NCI-H2227 (cell line): ENCODE measurements around the gene CREBBP.

Experiments
- DNase-seq: peaks from one replicate; lab custom pipeline; 2025; ENCODE audit not compliant: unreplicated experiment; lab: John Stamatoyannopoulos, UW

CREBBP gene

DNA sequence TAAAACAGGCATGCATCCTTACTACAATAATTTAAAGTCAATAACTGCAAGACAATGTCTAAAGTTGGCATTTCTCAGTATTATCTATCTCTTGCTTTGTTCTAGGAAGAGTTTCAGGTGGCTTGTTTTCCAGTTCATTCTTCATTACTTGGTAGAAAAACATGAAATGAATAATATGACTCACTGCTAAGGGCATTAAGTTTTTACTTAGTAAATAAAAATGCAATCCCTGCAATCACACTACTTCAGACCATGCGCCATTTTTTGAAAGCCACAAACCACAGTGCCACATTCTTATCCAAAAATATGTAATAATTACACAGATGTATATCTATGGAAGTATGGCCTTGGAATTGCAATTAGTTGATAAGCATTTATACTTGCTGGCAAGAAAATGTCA, 55.4 kb downstream of the CREBBP start:
- no peak for DNase-seq

DNA sequence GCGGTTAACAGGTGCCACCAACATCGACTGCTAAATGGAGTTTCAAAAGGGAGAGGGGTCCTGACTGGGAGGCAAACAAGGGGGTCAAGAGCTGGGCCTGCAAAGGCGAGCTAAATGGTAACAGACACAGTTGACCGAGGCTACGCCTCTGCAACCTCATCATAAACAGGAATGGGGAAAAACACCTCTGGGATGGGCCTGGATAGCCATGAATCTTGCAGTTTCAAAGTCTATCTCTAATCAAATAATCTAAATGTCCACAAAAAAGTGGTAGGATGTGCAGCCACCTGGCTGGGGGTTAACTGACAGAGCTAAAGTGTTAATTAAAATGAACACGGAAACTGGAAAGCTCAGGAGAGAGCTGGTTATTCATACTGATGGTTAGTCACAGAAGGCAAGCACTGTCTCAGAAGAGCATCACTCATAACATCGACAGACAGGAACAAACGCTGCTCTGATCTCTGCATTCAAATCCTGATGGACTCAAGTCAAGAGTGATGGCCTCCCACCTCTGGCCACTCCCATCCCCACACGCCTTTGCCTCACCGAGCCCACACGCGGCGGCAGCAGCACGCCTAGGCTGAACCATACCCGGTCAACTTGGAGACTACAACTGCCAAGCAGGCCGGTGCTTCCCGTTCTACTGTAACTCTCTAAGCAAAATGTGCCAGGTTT, 56.3 kb downstream of the CREBBP start:
- DNase-seq = peak; percentile 45

DNA sequence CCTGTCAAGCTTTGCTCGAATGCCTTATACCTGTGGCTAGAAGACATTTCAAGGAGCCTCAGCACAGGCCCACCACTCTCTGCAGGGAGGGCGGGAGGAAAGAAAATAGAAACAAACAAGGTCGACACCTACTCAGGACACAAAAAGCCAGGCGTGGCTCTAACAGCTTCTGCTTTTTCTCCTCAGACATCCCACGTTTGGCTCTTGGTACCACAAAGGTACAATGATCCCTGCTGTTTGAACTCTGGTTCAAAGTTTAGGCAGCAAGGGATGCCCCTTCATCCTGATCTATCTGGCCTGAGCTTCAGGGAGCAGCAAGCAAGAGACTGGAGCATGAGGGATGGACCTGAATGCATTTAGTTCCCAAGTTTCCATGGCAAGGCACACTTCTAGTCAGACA, 57.1 kb downstream of the CREBBP start:
- DNase-seq = no peak

DNA sequence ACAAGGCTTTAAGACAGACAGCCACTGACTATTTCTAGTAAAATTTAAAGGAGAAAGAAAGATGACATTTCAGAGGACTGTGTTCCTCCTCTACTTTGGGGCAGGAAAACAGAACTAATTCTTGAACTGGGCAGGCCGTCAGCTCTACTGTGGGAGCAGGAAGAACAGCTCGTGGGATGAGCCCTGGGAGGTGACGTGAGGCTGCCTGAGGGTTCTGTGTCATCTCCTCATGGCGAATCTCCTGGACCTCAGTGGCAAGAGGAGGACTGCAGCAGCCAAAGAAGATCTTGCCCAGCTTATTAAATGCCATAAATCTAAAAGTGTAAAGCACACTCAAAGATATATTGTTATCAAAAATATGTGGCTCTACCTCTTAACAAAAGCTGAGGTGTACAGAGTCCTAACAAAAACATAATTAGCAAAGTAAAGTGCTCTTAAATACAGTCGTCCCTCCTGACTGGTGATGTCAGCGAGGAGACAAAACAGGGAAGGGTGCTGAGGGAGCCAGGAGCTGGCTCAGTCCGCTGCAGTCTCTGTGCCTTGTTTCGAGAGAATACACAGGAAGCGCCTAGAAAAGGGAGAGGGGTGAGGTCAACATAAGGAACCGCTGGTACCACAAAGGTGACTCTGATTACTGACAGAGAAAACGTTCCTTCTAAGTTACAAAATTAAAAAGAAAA, 58.0 kb downstream of the CREBBP start:
- DNase-seq = no peak

DNA sequence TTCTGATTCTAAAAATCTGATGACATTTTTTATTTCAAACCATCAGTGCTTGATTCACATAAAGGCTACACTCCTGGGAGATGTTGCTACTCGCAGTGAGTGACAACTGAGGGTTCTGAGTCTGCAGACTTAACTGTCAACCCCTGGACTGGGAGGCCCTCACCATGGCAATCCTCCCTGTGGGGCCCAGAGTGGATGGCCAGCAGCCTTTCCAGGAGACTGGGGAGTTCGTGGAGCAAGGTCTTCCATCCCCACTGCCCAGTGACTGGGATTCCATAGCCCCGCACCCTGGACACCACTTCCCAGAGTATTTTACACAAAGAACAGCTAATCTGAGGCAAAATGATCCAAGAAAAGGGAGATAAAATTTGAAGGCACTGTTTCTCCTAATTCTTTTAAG, 59.3 kb downstream of the CREBBP start:
- DNase-seq = no peak

DNA sequence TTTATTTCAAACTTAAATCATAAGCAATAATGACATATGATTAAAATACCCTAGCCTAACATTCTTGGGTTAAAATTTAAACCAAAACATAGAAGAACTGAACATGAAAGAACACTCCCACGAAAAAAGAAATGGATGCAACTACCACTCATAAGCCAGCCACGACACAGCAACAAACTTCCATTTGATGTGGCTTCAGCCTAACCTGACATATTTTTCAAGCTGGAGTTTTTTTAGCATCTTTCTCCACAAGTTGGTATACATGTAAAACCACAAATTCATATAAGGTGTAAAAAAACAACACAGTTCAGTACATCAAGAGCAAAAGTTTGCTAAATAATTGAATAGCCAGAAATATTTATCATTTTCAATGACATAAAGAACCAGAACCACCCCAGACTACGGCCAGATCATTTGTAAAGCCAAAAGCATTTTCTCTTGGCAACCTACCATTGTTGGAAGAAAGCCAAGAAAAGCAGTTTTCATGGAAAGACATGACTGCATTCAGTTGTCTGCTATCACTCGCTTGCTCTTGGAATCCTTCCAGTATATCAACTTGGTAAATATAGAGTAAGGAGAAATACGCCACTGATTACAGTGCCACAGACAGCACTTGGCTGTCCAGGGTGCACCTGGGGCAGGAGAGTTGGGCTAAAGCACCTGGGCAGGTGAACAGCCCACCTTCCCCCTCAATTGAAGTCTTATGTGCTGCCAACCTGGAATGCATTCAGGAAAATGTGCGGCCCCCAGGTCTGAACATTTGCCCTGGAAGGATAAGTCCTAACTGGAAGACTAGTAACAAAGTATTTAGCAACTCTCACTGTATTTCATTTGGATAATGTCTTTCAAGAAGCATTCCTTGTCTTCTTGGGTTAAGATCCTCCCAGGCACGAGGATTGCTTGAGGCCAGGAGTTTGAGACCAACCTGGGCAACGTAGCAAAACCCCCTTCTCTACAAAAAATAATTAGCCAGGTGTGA, 60.5 kb downstream of the CREBBP start:
- DNase-seq = peak; percentile 89

DNA sequence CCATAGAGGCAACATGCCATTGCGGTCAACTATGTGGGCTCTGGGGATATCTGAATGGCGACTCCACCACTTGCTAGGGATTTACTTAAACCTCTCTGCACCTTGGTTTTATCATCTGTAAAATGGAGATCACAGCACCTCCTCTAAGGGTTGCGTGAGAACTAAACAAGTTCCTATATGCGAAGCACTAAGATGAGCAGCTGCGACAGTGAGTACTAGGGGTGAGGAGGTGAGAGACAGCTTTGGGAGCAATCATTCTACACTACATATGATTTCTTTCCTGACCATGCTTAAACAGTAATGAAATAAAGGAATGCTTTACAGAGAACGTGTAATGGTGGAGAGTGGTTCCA, 61.4 kb downstream of the CREBBP start:
- DNase-seq = no peak

DNA sequence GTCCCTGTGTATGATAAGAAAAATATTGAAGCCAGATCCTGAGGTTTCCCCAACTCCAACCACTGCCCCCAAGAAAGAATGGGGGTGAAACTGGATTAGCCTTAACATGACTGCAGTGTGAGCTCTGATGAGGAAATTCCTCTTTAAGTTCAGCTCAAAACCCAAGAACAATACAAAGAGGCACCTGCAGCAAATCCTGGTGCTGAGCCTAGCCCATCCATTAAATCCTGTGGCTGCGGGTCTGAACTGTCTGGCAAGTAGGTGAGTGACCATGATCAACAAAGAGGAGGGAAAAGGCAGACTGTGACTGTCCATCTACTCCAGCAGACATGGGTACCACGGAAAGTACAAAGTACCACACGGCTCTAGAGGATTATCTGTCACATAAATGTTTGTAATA, 64.2 kb downstream of the CREBBP start:
- no peak for DNase-seq

DNA sequence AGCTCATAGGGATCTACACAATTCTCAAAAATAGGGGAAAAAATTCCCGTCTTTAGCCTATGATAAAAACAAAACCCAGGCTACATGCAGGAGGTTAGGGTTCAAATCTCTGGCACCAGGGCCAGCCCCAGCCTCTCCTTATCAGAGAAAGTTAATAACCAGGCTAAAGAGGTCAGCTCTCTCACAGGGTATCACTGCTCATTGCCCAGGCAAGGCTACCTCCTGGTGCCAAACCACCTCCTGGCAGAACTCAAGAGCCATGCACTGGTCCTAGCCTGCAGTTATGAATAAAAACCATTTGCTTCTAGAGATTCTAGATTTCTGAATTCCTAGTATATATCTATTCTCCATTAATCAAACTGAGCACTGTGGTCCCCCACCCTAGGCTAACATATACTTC, 65.8 kb downstream of the CREBBP start:
- no peak for DNase-seq

DNA sequence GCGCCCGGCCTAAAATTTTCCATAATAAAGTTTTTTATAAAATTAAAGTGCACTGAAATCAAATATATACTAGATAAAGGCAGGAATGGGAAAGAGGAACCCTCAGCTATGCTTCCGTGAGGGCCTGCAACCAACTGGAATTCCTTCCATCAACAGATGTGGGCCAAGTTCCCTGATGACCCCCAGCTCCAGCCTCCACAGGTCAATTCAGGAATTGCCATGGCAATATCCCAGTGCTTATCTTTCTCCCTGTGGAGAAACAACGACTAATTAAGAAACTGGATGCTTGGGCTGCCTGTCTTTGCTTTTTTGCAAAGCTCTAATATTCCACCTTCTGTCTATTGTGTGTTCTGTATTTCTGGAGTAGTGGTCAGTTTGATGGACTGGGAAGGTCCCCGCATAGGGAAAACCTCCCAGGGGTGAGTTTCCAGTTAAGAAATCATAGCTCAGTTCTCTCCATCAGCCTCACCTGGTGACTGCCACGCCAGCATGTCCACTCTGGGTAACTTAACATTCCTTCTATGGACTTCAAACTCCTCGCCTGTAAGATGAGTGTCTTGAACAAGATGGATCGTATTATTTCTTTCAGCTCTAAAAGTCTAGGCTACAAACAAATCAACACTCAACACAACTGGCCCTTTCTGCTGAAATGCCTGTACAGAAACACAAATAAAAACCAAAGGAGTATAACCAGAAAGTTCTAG, 67.9 kb downstream of the CREBBP start:
- DNase-seq = no peak

DNA sequence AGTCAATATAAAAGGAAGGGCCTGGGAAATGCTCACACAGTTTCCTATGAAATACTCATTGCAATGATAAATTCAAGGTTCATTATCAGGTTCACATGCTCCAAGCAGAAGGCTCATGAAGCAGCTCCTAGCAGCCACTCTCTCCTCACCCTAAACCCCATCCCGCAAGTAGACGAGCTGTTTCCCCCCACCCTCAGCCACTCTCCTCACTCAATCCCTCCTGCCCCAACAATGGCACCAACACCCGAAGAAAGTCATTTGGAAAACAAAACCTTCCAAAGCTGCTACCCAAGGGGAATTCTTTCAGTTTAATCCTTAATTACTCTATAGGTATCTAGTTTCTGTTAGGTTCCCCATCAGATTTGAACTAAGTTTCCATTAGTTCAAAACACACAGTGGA, 69.7 kb downstream of the CREBBP start:
- DNase-seq = no peak

DNA sequence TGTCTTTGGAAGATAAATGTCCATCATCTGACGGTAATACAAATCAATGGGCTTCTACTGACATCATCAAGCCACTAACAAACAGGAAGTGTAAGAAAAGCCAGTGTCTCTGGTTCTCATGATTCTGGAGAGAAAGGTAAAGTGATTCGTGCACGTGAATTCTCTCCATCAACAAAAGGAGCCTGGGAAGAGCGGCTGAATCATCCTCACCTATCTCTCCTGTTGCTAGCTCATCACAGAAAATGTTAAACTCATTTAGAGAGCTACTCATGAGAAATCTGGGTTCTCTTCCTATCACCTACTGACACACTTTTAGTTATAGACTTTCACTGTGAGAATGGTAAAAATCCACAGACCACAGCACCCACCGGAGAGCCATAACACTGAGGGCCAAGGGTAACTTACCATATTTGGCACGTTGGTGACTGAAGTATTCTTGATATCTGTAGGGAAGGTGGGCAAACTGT, 70.3 kb downstream of the CREBBP start:
- DNase-seq = no peak

DNA sequence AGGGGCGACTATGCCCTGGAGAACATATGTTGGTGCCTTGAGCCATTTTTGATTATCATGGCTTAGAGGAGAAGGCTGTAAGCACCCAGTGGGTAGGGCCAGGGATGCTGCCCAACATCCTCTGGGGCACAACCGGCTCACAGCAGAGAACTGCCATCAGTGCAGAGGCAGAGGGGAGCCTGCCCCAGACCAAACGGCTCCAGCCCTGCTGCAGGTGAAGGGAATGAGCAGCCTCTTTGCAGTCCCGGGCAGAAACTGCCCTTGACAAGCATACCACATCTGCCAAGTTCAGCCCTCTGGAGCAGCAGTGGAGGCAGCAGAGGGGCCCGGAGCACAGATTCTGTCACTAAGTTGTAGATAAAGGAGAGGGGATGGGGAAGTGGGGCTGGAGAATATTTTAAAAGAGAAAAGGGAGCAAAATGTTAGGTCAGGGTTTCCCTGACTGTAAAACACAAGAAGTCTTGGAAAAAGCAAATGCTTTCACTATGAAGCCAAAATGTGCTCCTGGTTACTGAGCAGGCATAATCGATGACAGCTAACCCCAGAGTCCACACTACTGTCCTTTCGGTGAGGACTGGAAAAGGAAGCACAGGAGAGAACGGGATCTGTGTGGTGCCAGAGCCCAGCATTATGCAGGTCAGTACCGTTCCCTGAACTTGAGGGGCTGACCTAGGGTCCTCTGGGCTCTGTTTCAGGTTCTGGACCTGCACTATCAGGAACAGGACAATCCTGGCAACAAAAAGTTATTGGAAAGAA, 72.0 kb downstream of the CREBBP start:
- DNase-seq = no peak

DNA sequence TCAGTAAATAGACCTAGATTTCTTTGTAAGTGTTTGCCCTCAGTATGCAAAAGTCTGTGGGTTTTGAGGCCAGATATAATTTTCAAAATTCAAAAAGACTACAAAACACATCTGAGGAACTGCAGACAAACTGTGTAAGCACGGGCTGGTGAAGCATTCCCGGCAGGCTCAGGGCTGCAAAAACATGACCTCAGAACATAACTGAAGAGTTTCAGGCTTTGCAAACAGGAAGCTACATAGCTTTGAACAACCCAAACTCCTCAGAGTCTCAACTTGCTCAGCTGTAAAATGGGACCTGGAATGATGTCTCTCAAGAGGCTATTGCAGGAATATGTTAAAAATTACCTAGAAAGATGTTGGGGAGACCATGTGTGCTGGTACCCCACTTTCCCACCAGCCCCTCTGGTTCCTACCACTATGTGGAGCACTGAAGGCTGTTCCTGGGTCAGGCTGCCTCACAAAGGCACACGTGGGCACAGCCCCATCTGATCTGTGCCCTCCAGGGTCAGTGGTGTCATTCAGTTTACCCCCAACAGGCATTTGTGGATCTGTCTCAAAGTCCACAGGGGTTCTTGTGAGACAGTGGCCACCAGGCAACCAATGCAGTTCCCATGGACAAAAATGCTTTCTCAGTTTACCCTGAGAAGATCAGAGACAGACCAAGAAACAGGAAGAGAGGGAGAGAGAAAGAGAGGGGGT, 72.9 kb downstream of the CREBBP start:
- DNase-seq = no peak

DNA sequence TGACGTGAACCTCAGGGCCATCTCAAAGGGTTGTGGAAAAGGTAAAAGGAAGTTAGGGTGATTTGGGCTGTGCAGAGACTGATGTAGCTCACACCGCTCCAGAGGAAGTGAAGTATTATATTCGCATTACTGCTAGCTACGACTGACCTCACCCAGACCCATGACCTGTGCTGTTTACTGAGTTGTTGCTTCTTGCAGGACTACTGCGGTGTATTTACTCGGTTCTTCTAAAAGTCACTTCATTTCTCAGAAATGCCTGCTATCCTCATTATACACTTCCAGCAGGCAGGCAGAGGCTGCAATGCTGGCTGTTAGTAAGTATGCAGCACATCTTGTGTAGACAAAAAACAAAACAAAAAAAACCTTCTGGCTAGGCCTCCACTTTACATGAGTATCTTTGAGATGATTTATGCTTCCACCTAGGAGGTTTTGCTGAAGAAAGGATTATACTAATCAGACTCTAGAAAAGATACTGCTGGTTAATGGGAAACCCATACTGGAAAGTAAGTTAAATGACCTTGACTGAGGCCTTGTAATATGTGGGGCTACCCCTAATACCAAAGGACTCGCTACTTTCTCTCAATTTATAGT, 76.0 kb downstream of the CREBBP start:
- no peak for DNase-seq

DNA sequence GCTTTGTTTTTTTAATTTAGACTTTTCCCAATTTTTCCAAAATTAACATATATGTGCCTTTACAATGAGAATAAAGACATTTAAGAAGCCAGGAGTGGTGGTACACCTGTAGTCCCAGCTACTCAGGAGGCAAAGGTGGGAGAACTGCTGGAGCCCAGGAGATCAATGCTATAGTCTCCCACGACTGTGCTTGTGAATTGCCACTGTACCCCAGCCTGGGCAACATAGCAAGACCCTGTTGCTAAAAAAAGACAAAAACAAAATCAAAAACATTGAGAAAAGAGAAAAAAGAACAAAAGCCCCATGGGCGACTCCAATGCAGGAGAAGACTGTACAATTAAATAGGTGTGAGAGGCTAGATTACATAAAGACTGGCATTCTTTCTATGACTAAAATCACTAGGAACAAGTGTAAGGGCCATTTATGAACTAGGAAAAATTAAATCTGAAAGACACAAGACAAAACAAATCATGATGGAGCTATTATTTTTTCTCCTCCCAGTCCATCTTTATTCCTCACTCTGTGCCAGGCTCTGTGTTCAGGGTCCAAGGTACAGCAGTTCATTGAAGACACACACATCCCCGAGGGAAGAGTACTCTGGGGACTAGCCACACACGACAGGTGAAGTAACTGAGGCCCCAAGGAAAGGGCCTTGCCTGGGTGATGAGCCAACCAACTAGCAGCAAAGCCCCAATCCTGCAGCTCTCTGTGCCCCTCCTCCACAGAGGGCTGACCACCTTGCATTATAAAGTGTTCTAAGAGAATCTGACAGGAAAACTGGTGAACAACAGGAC, 79.8 kb downstream of the CREBBP start:
- DNase-seq = no peak

DNA sequence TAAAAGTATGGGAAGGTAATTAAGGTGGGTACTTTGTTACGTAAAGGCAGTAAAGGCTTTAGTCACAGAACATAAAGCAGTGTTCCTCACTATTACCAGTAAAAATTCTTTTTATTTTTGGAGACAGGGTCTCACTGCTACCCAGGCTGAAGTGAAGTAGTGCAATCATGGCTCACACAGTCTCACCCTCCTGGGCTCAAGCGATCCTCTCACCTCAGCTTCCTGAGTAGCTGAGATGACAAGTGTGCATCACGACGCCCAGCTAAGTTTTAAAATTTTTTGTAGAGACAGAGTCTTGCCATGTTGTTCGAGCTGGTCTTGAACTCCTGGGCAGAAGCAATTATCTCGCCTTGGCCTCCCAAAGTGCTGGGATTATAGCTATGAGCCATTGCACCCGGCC, 80.5 kb downstream of the CREBBP start:
- DNase-seq = no peak

DNA sequence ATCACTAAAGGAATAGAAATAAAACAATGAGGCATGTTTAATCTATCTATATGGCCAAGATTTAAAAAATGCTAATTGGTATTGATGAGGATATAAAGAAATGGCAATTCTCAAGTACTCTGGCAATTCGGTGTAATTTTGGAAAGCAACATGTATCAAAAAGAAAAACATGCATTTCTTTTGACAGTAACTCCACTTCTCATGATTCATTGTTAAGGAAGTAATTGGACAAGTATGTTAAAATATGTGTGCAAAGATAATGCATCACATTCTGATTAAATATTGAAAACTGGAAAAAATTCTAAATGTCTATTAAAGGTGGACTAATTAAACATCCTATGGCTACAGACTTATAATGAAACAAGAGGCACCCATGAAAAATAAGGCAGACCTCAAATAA, 81.2 kb downstream of the CREBBP start:
- DNase-seq = no peak

DNA sequence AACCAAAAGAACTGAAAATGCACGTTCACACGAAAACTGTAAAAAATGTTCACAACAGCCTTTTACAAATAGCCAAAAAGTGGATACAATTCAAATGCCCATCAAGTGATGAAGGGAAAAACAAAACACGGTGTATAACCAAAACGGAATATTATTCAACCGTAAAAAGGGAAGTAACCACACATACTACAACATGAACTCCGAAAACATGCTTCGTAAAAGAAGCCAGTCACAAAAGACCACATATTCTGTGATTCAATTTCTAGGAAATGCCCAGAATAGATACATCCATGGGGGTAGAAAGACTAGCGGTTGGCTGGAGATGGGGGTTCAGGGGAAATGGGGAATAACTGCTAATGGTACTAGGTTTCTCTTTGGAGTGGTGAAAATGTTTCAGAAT, 81.7 kb downstream of the CREBBP start:
- DNase-seq = no peak
